ENCODE results near the gene TNRC18.
A peak's percentile ranks its signal among the peaks of the same experiment; 100 is the strongest.
"Not testable (repeated sequence)": the region's sequence is repeated elsewhere in the genome, so short reads cannot be mapped to it uniquely, and the experiment has no call there.

The TNRC18 gene

GRCh38 chr7:5370454-5371353 is 52.9 kb downstream of the TNRC18 start:
- no peak for DNase-seq

DNA sequence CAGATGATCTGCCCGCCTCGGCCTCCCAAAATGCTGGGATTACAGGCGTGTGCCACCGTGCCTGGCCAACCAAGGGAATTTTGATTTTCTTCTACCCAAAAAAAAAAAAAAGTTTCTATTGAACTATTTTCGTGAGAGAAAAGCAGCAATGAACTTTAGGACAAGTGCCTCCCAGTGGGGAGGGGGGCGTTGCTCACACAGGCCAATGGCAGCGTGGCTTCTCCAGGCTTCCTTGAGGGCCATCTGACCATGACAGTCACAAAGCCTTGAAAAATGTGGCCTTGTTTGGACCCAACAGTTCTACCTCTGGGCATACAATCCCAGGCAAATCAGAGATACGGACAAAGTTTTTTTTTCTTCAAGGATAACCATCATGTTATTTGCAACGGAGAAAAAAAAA is 56.0 kb downstream of the TNRC18 start:
- DNase-seq, result no peak

- DNase-seq, result peak; percentile 78
Observed at GRCh38 chr7:5365976-5366625, 57.5 kb downstream of the TNRC18 start.

- no peak for DNase-seq
Observed at GRCh38 chr7:5363729-5364128, 59.9 kb downstream of the TNRC18 start.

DNA sequence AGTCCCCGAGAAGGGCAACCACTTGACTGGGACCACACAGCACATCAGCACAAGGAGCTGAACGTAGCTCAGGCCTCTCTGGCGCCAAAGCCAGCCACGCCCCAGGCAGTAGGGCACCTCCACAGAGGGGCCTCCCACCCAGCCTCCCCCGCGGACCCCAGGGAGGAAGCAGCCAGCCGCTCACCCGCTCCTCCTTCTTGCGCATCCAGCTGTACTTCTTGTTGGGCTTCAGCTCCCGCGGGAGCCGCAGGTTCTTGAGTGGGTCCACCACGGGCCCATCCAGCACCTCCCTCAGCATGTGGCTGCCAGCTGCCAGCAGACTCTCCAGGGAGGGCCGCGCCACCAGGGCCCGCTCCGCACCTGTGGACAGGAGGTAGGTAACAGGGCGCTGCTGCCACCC is 61.2 kb downstream of the TNRC18 start:
- DNase-seq, result no peak

- DNase-seq, result no peak
Observed at GRCh38 chr7:5361446-5362127, 62.0 kb downstream of the TNRC18 start.

DNA sequence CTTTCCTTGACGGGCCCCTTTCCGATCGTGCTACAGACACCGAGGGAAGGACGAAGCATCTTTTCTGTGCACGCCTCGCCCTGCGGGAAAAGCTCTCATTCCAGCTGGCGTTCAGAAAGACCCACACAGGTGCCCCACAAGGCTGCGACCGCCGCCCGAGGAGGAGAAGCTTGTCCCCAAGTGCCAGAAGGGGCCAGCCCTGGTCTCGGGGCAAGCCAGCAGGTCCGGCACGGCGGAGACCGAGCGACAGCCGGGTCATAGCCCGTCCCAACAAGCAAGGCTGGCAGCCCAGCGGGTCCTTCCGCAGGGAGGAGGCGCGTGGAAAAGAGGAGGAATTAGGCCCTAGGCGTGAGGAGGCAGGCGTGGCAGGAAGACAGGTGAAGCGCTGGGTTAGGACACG is 62.7 kb downstream of the TNRC18 start:
- no peak for DNase-seq

DNA sequence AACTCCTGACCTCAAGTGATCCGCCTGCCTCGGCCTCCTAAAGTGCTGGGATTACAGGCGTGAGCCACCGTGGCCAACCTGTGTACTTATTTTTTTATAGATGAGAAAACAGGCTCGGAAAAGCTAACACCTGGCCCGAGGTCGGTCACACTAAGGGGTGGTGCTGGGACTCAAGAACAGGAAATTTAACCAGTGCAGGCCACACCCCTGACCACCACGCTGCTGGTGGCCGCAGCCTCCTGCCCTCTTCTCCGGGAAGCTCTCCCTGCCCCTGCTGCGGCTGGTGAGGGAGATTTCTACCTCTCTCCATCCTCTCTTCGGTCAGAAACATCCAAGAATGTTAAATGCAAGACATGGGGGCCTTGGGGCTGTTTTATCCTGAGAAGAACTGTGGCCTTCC is 63.2 kb downstream of the TNRC18 start:
- no peak for DNase-seq

GRCh38 chr7:5360021-5360420 is 63.6 kb downstream of the TNRC18 start:
- not testable (repeated sequence) for DNase-seq

- no peak for DNase-seq
Observed at GRCh38 chr7:5359344-5359743, 64.3 kb downstream of the TNRC18 start.

GRCh38 chr7:5357951-5358350 is 65.7 kb downstream of the TNRC18 start:
- DNase-seq, result no peak

- DNase-seq, result no peak
Observed at GRCh38 chr7:5356751-5357119, 66.9 kb downstream of the TNRC18 start.

DNA sequence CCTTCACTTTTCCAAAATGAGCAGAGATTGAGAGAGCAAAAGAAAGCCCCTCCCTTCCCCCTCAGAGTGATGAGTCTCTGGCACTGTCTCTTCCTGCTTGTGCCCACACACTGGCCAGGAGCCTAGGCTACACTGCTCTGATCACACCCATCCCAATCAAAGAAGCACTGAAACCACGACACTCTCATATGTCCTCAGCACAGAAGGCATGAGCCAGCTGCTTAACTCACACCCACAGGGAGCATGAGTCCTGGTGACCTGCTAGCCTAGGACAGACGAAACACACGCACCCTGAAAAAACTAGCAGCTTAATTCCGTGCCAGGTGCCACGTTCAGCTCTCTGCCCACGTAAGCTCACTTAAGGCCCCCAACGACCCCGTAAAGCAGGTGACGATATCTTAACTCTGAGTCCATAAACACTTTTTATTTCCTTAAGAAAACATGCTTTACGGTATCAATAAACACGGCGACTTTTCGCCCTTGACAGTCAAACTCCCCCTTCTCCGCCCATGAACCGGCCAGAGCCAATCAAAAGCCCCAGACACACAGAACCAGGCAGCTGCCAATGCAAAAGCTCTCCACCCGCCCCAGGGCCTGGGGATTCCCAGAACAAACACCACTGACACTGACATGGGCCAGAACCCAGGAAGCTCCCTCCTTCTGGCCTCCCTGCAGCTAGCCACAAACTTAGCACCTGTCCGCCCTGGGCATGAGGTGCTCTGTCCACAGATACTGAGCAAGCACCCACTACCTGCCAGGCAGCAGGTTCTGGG is 69.0 kb downstream of the TNRC18 start:
- DNase-seq, result no peak

- DNase-seq, result no peak
Observed at GRCh38 chr7:5352440-5353010, 71.1 kb downstream of the TNRC18 start.

- no peak for DNase-seq
Observed at GRCh38 chr7:5351507-5352265, 71.9 kb downstream of the TNRC18 start.

GRCh38 chr7:5350600-5351385 is 72.8 kb downstream of the TNRC18 start:
- no peak for DNase-seq

- no peak for DNase-seq
Observed at GRCh38 chr7:5350174-5350463, 73.5 kb downstream of the TNRC18 start.

DNA sequence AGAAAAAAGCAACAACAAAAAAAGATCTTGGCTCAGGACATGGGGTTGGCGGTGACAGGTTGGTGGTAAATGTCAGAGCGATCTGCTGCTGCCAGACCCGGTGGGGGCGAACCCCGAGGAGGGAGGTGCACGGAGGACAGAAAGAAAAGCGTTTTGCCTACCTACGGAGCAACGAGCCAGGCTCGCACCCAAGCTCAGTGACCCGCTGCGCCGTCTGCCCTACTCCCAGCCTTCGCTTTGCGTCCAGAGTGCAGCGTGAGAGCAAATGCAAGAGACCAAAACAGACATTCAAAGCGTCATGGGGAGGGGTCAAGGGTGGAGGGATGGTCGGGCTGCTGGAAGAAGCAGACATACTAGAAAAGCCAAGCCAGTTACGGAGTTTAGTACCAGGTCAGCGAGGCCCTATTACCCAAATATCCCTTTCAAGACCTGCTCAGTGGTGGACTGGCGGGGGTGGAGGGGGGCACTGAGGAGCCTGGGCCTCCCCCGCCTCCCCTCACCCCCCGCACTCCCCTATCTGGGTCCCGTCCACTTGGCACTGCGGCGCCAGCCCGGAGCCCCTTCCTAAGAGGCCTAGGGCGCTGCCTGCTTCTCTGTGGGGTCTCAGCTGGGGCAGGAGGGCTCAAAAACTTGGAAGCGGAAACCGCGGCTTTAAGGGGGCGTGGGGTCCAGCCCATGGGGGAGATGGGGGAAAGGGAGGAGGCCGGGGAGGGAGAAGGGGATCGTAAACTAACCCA is 74.0 kb downstream of the TNRC18 start:
- no peak for DNase-seq

DNA sequence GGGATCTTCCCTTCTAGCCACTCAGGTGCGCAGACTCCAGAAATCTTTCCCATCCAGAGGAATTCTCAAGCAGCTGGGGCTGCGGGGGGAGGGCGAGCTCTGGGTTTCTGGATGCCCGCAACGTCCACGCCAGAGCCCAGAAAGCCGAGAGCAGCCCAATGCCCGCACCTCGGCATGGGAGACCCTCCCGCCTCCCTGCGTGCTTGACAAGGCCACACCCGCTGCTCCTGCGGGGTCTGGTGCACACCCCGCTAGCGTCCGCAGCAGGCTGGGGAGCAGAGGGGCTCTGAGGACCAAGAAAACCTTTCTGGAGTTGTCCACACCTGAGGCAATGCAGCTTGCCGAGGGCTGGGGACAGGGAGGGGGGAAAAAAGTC is 74.6 kb downstream of the TNRC18 start:
- DNase-seq, result no peak

GRCh38 chr7:5348134-5349004 is 75.3 kb downstream of the TNRC18 start:
- DNase-seq, result no peak

Data from RPMI8226 (cell line).